Activated CD4-positive, alpha-beta T cell treated with anti-CD3 and anti-CD28 coated beads for 1 hour (primary cell): ENCODE data around the gene CUBN.

Experiments used
- DNase-seq: peaks from one replicate; pipeline ENCODE4 v3.0.0-alpha.2; 2020

The CUBN gene

GRCh38 chr10:17100586-17100985 is 29.0 kb downstream of the CUBN start:
- no peak for DNase-seq

DNA sequence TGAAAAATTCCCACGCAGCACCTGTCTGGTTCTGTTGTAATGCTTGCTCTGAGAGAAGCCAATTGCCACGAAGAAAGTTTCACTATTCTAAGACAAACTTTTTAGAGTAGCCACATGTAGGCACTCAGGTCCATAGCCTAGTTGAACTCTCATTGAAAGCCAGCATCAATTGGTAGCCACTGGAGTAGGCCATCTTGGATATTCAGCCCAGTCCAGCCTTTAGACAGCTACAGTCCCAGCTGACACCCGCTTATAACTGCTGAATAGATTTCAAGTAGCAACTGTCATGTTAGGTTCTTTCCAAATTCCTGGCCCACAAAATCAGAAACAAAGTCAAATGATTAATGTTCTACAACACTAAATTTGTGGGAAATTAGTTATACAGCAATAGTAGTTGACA is 31.6 kb downstream of the CUBN start:
- no peak for DNase-seq

- DNase-seq = no peak
These were observed 34.8 kb downstream of the CUBN start for GRCh38 chr10:17094844-17095243.

- DNase-seq = no peak
These were observed 36.4 kb downstream of the CUBN start for GRCh38 chr10:17092986-17093803.

- DNase-seq = no peak
These were observed 37.2 kb downstream of the CUBN start for GRCh38 chr10:17092216-17092944.

- DNase-seq = no peak
These were observed 41.3 kb downstream of the CUBN start for GRCh38 chr10:17088118-17088806.

GRCh38 chr10:17086865-17087367 is 42.7 kb downstream of the CUBN start:
- no peak for DNase-seq

DNA sequence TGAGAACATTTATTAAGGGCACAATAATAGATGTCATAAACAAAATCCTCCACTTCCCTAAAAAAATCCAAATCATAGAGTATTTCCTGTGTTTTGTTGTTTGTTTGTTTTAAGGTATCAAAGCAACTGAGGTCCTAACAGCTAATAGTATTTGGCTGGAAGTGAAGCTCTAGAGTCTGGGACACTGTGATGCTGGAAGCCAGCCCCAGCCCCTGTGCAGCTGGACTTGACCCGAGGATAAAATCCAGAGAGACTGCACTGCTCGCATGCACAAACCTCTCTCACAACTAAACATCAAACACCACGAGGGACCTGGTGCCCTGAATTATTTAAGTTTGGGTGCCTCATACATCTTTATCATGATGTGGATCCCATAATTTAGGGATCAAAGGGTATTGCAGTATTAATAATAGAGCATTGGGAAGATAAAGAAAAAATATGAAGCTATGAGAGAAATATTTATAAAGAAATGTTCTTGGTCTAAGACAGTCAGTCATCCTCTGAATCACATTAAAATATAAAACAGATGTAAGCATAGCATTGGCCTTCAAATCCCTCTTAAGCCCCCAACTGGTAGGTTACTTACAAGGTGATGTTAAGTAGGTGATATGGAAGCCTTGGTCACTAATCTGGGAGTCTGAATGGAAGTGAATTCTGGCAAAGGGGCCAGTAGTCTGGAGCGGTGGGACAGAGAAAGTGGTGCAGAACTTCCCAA is 44.4 kb downstream of the CUBN start:
- DNase-seq = no peak

- DNase-seq = no peak
These were observed 45.4 kb downstream of the CUBN start for GRCh38 chr10:17084258-17084657.

DNA sequence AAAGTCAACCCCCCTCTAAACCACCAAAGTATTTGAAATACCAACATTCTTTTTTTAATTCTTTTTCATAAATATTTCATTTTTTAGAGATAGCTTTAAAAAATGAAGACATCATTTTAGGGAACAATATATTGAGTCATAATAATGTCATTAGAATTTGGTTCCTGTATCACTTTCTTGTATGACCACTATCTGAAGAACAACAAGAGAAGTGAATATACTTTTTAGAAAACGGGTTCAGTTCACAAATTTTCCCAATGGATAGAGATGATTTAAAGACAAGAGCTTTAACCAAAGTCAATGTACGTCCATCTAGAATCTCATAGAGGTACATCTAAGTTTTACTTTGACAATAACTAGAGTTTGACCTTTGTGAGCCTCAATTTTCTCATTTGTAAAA is 48.2 kb downstream of the CUBN start:
- no peak for DNase-seq

GRCh38 chr10:17077890-17078289 is 51.7 kb downstream of the CUBN start:
- DNase-seq = no peak

- DNase-seq = no peak
These were observed 52.2 kb downstream of the CUBN start for GRCh38 chr10:17077346-17077781.

GRCh38 chr10:17076626-17077345 is 52.8 kb downstream of the CUBN start:
- no peak for DNase-seq

DNA sequence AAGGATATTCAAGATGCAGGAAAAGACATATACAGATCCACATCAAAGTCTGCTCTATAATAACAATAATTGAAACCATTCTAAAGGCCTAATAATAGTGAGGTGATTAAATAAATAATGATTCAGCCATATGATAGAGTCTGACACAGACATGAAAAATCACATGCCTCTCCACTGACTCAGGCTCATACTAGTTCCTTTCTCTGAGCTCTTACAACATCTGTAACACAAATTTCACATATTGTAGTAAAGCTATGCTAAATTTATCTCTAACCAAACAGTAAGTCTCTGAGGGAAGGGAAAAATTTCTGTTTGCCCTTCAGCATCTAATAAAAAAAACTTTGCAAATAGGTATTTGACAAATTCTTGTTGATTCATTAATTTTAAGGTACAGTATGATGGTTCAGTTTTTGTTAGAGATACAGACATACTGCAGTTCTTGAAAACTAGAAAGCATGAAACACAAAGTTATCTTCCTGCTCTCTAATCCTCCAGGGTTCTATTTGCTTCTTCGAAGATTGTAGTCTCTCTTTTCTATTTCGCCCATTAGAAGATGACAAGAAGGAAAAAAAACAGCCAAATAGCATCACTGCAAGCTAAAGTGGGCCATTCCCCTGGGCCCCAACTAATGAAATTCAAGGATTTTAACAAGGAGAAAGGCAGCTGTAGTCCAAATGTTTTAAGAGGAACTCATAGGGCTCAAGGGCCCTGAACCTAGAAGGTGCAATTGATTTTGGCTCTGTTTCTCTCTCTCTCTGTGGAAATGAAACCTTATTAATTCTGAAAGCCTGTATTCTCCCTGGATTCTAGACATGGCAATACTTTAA is 53.9 kb downstream of the CUBN start:
- no peak for DNase-seq

DNA sequence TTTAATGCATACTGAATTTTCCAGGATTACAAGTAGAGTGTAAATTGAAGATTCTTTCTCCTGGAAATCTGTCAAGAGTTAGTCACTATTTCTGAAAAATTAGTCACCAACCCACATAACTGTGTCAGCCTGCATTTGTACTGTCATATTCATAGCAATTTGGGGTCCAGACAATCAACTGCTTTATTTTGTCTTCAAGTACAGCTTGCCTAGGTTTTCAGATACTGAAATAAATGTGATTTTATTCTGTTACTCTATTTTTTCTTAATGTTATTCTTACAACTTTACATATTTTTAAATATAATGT is 55.1 kb downstream of the CUBN start:
- no peak for DNase-seq

DNA sequence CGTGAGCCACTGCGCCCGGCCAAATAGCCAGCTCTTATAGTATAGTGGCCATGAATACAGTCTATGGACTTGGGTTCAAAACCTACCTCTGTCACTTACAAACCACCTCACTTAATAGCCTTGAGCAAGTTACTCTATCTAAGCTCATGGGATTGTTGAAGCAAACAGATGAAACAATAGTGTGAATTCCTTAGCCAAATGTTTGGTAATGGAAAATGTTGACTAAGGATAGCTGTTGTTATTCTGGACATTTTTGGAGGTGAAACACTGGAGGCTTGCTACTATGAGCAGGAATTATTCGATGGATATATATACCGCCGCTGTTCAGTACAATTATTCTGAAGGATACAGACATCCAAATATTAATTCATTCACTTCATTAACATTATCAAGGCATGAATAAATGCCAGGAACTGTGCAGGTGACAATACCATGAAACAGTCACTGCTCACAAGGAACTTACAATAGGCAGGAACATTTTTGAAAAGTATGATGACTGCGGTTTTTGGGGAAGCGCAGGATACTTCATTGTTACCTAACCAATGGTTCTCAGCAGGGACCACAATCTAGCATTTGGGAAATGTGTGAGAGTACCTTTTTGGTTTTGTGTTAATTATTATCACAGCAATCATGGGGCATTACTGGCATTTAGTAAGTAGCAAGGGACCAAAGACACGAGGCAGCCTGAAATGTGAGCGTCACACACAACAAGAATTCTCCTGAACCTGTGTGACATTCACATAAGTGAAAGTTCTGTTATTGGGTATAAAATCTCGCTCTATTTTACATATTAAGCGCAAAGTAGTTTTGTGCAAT is 55.7 kb downstream of the CUBN start:
- no peak for DNase-seq

- no peak for DNase-seq
These were observed 60.7 kb downstream of the CUBN start for GRCh38 chr10:17068953-17069352.

DNA sequence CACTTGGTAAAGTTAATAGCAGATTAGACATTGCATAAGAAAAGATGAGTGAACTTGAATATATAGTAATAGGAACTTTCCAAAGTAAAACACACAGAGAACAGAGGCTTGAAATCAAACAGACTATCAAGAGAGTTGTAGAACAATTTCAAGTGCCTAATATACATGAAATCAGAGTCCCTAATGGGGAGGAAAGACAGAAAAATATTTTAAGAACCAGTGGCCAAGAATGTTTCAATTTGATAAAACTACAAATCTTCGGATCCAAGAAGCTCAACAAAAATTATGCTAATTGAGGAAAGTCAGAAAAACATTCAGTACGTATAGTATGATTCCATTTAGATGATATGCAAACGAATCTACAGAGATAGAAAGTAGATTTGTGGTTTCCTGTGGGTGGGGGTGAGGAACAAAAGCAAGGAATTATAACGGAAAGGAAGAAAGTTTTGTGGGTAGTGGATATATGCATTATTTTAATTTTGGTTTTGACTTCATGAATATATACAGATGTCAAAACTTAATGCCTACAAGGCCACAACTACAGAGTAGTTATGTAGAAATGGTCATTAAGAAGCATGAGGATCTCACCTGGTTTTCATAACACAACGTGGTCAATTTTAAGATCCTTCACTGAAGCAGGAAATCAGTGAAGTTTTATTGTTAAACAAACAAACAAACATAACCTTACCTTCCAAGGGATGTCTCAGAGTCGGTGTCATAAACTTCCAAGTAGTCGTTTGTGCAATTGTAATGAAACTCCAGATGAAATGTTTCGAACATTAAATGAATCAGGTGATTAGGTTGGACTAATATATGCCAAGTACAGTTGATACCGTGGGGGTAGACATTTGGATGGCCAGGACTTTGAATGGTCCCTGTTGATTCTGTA is 62.0 kb downstream of the CUBN start:
- no peak for DNase-seq

DNA sequence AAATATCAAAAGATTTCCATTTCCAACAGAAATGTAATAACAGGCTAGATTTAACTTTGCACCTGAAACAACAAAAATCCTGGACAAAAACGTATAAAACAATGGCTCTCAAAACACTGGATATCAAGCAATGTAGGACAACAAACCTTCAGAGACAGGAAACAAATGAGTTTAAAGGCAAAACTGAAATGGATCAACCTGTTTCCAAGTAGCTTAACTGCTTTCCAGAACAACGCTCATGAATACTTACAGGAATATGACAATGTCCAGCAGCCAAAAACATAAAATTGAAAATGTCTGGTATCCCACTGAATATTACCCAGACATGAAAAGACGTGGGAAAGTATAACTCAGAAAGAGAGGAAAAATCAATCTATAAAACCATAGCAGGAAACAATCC is 62.8 kb downstream of the CUBN start:
- no peak for DNase-seq

DNA sequence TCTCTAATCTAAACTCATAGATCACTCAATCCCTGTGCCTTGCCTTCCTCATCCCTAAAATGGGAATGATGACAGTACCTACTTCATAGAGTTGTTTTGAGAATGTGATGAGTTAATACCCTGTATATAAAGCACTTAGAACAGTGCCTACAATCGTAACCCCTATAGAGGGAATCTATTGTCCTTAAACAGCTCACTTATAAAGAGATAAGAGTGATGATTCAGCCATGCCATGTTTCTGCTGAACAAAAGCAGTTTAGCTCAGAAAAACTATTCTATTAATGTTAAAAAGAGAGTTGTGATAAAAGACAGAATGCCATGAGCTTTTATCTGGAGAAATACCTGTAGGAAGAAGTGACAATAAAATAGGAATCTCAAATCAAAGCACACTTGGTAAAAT is 63.6 kb downstream of the CUBN start:
- no peak for DNase-seq
